ENCODE measurements around the gene SLC22A16.
"Not testable (repeated sequence)": the region's sequence is repeated elsewhere in the genome, so short reads cannot be mapped to it uniquely, and the experiment has no call there.

SLC22A16 gene

DNA sequence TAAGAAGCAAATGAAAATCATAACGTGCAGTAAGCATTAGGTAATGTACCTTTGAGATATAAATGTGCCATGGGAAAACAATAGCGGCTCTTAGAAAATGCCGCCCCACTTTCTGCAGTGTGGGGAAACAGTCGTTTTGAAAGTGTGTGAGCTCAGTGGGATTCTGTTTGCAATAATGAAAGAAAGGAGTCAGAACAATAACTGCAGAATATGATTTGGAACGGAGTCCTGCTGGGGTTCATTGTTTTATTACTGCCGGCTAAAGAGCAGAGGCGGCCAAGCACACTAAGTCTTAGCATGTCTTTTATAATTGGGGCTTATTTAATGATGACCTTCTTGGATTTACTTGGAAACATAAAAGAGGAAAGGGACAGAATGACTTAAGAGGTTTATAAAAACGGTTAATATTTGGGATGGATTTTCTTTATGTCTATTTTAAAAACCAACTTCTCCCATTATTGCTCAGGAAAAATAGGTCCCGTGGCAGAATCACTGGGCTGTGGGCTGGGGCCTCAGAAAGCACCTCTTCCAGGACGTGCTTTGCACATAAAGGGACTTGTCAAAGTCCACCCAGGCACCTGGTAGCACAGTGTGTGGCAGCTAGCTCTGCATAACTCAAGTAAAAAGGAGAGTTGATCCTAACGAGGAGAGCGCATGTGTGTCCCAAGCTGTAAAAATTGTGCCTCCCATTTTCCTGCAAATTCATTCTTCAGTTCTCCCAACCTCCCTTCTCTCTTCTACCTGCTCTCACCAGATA, 44.0 kb upstream of the SLC22A16 start:
- TF ChIP-seq, protein P1, sequence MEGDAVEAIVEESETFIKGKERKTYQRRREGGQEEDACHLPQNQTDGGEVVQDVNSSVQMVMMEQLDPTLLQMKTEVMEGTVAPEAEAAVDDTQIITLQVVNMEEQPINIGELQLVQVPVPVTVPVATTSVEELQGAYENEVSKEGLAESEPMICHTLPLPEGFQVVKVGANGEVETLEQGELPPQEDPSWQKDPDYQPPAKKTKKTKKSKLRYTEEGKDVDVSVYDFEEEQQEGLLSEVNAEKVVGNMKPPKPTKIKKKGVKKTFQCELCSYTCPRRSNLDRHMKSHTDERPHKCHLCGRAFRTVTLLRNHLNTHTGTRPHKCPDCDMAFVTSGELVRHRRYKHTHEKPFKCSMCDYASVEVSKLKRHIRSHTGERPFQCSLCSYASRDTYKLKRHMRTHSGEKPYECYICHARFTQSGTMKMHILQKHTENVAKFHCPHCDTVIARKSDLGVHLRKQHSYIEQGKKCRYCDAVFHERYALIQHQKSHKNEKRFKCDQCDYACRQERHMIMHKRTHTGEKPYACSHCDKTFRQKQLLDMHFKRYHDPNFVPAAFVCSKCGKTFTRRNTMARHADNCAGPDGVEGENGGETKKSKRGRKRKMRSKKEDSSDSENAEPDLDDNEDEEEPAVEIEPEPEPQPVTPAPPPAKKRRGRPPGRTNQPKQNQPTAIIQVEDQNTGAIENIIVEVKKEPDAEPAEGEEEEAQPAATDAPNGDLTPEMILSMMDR (IDR thresholded peaks at IDR 0.05): no peak
- DNase-seq (ENCODE audit: low spot score): no peak
- Histone ChIP-seq H3K27ac (no peak overlapping the region), H3K4me3 (no peak overlapping the region)

- TF ChIP-seq, protein P1 (IDR thresholded peaks at IDR 0.05): no peak
- Histone ChIP-seq H3K27ac (no peak overlapping the region), H3K4me3 (no peak overlapping the region)
- no peak for DNase-seq (ENCODE audit: low spot score)
These were observed 41.3 kb upstream of the SLC22A16 start for GRCh38 chr6:110517601-110518281.

DNA sequence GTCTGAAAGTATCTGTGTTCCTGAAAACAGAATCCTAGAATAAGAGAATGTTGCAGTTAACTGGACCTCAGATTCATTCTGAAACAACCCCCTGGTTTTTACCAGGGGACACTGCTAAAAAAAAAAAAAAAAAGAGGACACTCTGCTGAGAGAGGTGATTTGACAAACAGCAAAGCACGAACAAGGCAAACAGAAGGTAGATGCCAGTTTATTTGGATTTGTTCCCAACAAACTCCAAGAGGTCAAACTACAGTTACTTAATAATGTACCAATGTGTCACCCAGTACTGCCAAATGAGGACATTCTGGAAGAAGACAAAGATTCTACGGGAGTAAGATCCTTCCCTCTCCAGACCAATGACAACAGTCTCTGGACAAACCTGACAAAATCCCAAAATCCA, 40.6 kb upstream of the SLC22A16 start:
- no peak overlapping the region for H3K27ac ChIP-seq
- no peak overlapping the region for H3K4me3 ChIP-seq
- TF ChIP-seq, protein P1 (IDR thresholded peaks at IDR 0.05): no peak
- no peak for DNase-seq (ENCODE audit: low spot score)

GRCh38 chr6:110514818-110515217, 38.4 kb upstream of the SLC22A16 start:
- Histone ChIP-seq H3K27ac (no peak overlapping the region), H3K4me3 (no peak overlapping the region)
- no peak for DNase-seq (ENCODE audit: low spot score)
- TF ChIP-seq, protein P1 (IDR thresholded peaks at IDR 0.05): no peak

GRCh38 chr6:110512991-110513390, 36.6 kb upstream of the SLC22A16 start:
- no peak overlapping the region for H3K27ac ChIP-seq

DNA sequence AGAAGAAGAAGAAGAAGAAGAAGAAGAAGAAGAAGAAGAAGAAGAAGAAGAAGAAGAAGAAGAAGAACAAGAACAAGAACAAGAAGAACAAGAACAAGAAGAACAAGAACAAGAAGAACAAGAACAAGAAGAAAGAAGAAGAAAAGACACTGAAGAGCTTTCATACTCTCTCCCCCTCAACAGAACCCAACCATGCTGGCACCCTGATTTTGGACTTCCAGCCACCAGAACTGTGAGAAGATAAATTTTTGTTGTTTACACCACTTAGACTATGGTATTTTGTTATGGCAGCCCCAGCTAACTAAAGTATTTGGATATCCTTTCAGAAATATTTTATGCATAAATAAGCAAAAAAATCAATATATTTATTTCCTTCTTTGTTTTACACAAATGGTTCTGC, 36.1 kb upstream of the SLC22A16 start:
- not testable (repeated sequence) for H3K27ac ChIP-seq; DNase-seq (ENCODE audit: low spot score); H3K4me3 ChIP-seq

More at GRCh38 chr6:110512991-110513390, 36.6 kb upstream of the SLC22A16 start:
- no peak overlapping the region for H3K4me3 ChIP-seq
- DNase-seq (ENCODE audit: low spot score): no peak
- TF ChIP-seq, protein P1 (IDR thresholded peaks at IDR 0.05): no peak

- H3K27ac ChIP-seq: no peak overlapping the region
- DNase-seq (ENCODE audit: low spot score): no peak
- H3K4me3 ChIP-seq: no peak overlapping the region
- TF ChIP-seq, protein P1 (IDR thresholded peaks at IDR 0.05): no peak
These were observed 35.0 kb upstream of the SLC22A16 start for GRCh38 chr6:110511401-110511800.
